Sigmoid colon (tissue), 7 donors: Measurements from ENCODE around the gene ECHS1. TPM values are rescaled to one million over a fixed set of nuclear protein-coding genes. Genes with fewer than 3 reads are reported as not detected.
A peak's percentile ranks its signal among the peaks of the same experiment; 100 is the strongest.

Experiments
- DNase-seq: peaks from one replicate; pipeline ENCODE4 v3.0.0-alpha.2; 2019
- H3K27ac ChIP-seq, 4 donors: fragments of 200-600 bp; sonication (generic); one replicate each; pipeline ENCODE4 v1.5.1; 2016 to 2019; ENCODE audit warnings: mild to moderate bottlenecking in 1 of 4
- H3K27me3 ChIP-seq, 3 donors: fragments of 200-600 bp; sonication (generic); one replicate each; pipeline ENCODE4 v1.5.1; 2019; ENCODE audit warnings: mild to moderate bottlenecking in 1 of 3
- H3K36me3 ChIP-seq, 4 donors: fragments of 200-600 bp; sonication (generic); one replicate each; pipeline ENCODE4 v1.5.1; 2016 to 2019
- H3K4me1 ChIP-seq, 4 donors: fragments of 200-600 bp; sonication (generic); one replicate each; pipeline ENCODE4 v1.5.1; 2017 to 2019
- H3K4me3 ChIP-seq, 4 donors: fragments of 200-600 bp; sonication (generic); one replicate each; pipeline ENCODE4 v1.5.1; 2017 to 2019; ENCODE audit warnings: mild to moderate bottlenecking in 2 of 4, moderate library complexity in 1 of 4
- H3K9me3 ChIP-seq, 4 donors: fragments of 200-600 bp in 3 of 4; sonication (generic) in 3 of 4; one replicate each; pipeline versions ENCODE4 v1.5.1 to v1.6.1; 2013 to 2019
- CTCF ChIP-seq, 4 experiments: fragments of 450-650 bp in 3 of 4; fragments of 200-600 bp in 1 of 4; IDR thresholded peaks; one replicate each; pipeline ENCODE4 v1.5.1; 2016 to 2019; ENCODE audit warnings: antibody characterized with exemption in 4 of 4, mild to moderate bottlenecking in 3 of 4, moderate library complexity in 2 of 4
- EP300 ChIP-seq, 4 donors: sonication (generic); formaldehyde crosslinking; IDR thresholded peaks; one replicate each; pipeline ENCODE4 v1.6.1; 2017; ENCODE audit warnings: antibody characterized with exemption in 4 of 4
- POLR2A ChIP-seq, 2 donors: fragments of 450-650 bp; IDR thresholded peaks; one replicate each; pipeline ENCODE4 v1.6.1; 2016; ENCODE audit warnings: antibody characterized with exemption in 2 of 2, mild to moderate bottlenecking in 2 of 2, moderate library complexity in 2 of 2
- POLR2AphosphoS5 ChIP-seq, 4 donors: sonication (generic); formaldehyde crosslinking; IDR thresholded peaks; one replicate each; pipeline ENCODE4 v1.6.1; 2017; ENCODE audit warnings: antibody characterized with exemption in 4 of 4
- WGBS, 2 donors: extraction: QIAGEN DNeasy Blood & Tissue Kit; methylation state at CpG; one replicate each; pipeline ENCODE4 v1.1.7; 2013; 5-methylcytosine and 5-hydroxymethylcytosine counted together
- intact Hi-C: fragments of 100-400 bp; cut with DNase I; formaldehyde crosslinking; loops from one replicate; pipeline ENCODE4 v1.15.1; 2023
- polyA plus RNA-seq, 3 donors: library from polyadenylated mRNA; stranded (reverse); fragments of 200-250 nt; gene quantifications; one replicate each; pipeline ENCODE4 v1.2.3, GENCODE V29; 2013
- total RNA-seq, 4 donors: library from RNA; depleted of rRNA; stranded (reverse); fragments of >200 nt; gene quantifications; one replicate each; pipeline ENCODE4 v1.1.0, GENCODE V29; 2016
- donor health status: healthy with polysubstance abuse.
- donor health status: Bipolar disorder and iron deficiency.
- donor health status: healthy.

Gene ECHS1
- total and polyA plus RNA-seq, 7 donors, result 58.6 to 360 (median 87.0) TPM

- peak; percentile 55 for DNase-seq
- no peak overlapping the region for H3K4me3 ChIP-seq
- intact Hi-C loops, result no loop called here
- H3K4me1 ChIP-seq, result no peaks in the 10 kb centered on the region
- H3K27me3 ChIP-seq, result peaks cover 4 to 68% (median 27%) of the 10 kb centered on the region in 3 donors
- no peaks in the 10 kb centered on the region for H3K36me3 ChIP-seq
- WGBS, 2 donors, result 76 to 77% methylated on average over 9 of the region's 9 CpGs
- no peaks in the 10 kb centered on the region for H3K9me3 ChIP-seq
- H3K27ac ChIP-seq, result no peak overlapping the region
- TF ChIP-seq EP300 (IDR thresholded peaks at IDR 0.05) (no peak), POLR2A (IDR thresholded peaks at IDR 0.05) (no peak), CTCF (IDR thresholded peaks at IDR 0.05) (no peak), POLR2AphosphoS5 (IDR thresholded peaks at IDR 0.05) (no peak)
These were observed 23.6 kb downstream of the ECHS1 start for GRCh38 chr10:133349577-133350011.

GRCh38 chr10:133349160-133349568, 24.0 kb downstream of the ECHS1 start:
- Histone ChIP-seq H3K27ac (no peak overlapping the region), H3K9me3 (no peaks in the 10 kb centered on the region), H3K27me3 (peaks cover 4 to 68% (median 23%) of the 10 kb centered on the region in 3 donors), H3K4me3 (no peak overlapping the region), H3K4me1 (no peaks in the 10 kb centered on the region), H3K36me3 (no peaks in the 10 kb centered on the region)
- TF ChIP-seq POLR2AphosphoS5 (IDR thresholded peaks at IDR 0.05), result no peak
- TF ChIP-seq POLR2A (IDR thresholded peaks at IDR 0.05), result no peak
- no peak for DNase-seq
- intact Hi-C loops, result no loop called here
- WGBS, 2 donors, result 76 to 86% methylated on average over 8 of the region's 8 CpGs

GRCh38 chr10:133347710-133348517, 25.2 kb downstream of the ECHS1 start:
- H3K27me3 ChIP-seq, result peaks cover 4 to 70% (median 21%) of the 10 kb centered on the region in 3 donors

GRCh38 chr10:133346413-133346812, 26.7 kb downstream of the ECHS1 start:
- intact Hi-C loops, result no loop called here
- Histone ChIP-seq H3K4me1 (no peaks in the 10 kb centered on the region), H3K4me3 (no peak overlapping the region), H3K27me3 (peaks cover 4 to 79% (median 21%) of the 10 kb centered on the region in 3 donors), H3K36me3 (no peaks in the 10 kb centered on the region), H3K27ac (no peak overlapping the region), H3K9me3 (no peaks in the 10 kb centered on the region)
- WGBS, 2 donors, result 52 to 54% methylated on average over 11 of the region's 11 CpGs
- DNase-seq, result no peak
- TF ChIP-seq POLR2AphosphoS5 (IDR thresholded peaks at IDR 0.05), result no peak
- no peak for TF ChIP-seq EP300 (IDR thresholded peaks at IDR 0.05)
- no peak for TF ChIP-seq CTCF (IDR thresholded peaks at IDR 0.05)
- no peak for TF ChIP-seq POLR2A (IDR thresholded peaks at IDR 0.05)

More at GRCh38 chr10:133347710-133348517, 25.2 kb downstream of the ECHS1 start:
- Histone ChIP-seq H3K4me3 (no peak overlapping the region), H3K4me1 (no peaks in the 10 kb centered on the region), H3K36me3 (no peaks in the 10 kb centered on the region), H3K9me3 (no peaks in the 10 kb centered on the region), H3K27ac (no peak overlapping the region)
- intact Hi-C loops, result no loop called here
- no peak for DNase-seq
- no peak for TF ChIP-seq CTCF (IDR thresholded peaks at IDR 0.05)
- TF ChIP-seq EP300 (IDR thresholded peaks at IDR 0.05), result no peak
- no peak for TF ChIP-seq POLR2A (IDR thresholded peaks at IDR 0.05)
- TF ChIP-seq POLR2AphosphoS5 (IDR thresholded peaks at IDR 0.05), result no peak
- WGBS, 2 donors, result 26 to 57% methylated on average over 16 of the region's 16 CpGs

- intact Hi-C loops, result no loop called here
- Histone ChIP-seq H3K36me3 (no peaks in the 10 kb centered on the region), H3K4me3 (no peak overlapping the region), H3K27me3 (peaks cover 4 to 83% (median 17%) of the 10 kb centered on the region in 3 donors), H3K9me3 (no peaks in the 10 kb centered on the region), H3K4me1 (no peaks in the 10 kb centered on the region), H3K27ac (no peak overlapping the region)
- WGBS, 2 donors, result 74 to 75% methylated on average over 5 of the region's 5 CpGs
- no peak for TF ChIP-seq CTCF (IDR thresholded peaks at IDR 0.05)
- no peak for TF ChIP-seq EP300 (IDR thresholded peaks at IDR 0.05)
- TF ChIP-seq POLR2AphosphoS5 (IDR thresholded peaks at IDR 0.05), result no peak
- no peak for TF ChIP-seq POLR2A (IDR thresholded peaks at IDR 0.05)
- DNase-seq, result no peak
These were observed 28.9 kb downstream of the ECHS1 start for GRCh38 chr10:133344236-133344635.
